Measurements from ENCODE around the gene ENOX2. TPM values are rescaled to one million over a fixed set of nuclear protein-coding genes. Genes with fewer than 3 reads are reported as not detected.

ENOX2 gene
- total RNA-seq, 1 donor from 2014 or later, result 25.2 TPM

DNA sequence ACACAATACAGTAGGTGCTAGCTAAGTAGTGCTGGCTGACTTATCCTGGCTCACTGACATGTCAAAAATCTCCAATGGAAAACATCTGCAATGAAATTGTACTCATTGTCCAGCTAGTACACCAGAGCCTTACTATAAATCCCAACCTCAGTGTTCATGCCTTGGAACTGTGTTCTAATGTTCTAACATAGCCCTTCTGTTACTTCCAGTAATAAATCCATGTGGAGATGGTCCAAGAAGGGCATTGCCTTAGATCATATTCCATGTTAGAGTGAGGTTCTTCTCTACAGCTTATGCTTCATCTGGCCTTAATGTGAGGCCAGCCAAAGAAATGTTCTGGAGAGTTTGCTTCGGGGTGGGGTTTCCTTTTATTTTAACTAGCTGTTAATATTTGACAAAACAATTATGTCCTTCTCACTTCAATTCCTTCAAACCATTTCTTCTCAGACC, 25.1 kb downstream of the ENOX2 start:
- peaks cover 12% of the 10 kb centered on the region for H3K9me3 Mint-ChIP-seq
- no peaks in the 10 kb centered on the region for H3K27me3 Mint-ChIP-seq
- H3K36me3 Mint-ChIP-seq, result no peaks in the 10 kb centered on the region
- H3K4me3 Mint-ChIP-seq, result no peak overlapping the region
- H3K4me1 Mint-ChIP-seq (ENCODE audit: unreplicated experiment), result peaks cover 4% of the 10 kb centered on the region
- H3K27ac Mint-ChIP-seq, result no peak overlapping the region
- DNase-seq (ENCODE audit: extremely low spot score, unreplicated experiment), result no peak
- no peak for TF ChIP-seq CTCF (conservative IDR thresholded peaks at IDR 0.05)

DNA sequence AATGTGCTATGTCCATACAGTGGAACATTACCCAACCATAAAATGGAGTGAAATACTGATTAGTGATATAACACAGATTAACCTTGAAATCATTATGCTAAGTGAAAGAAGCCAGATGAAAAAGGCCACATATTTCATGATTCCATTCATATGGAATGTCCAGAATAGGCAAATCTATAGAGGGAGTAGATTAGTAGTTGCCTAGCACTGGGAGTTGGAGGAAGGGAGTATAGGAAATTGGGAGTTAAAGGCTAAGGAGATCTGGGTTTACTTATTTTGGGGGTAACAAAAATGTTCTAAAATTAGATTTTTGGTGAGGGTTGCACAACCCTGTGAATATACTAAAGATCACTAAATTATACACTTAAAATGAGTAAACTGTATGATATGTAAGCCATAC, 26.8 kb downstream of the ENOX2 start:
- H3K27me3 Mint-ChIP-seq, result no peaks in the 10 kb centered on the region
- TF ChIP-seq CTCF (conservative IDR thresholded peaks at IDR 0.05), result no peak
- no peak overlapping the region for H3K27ac Mint-ChIP-seq
- H3K4me1 Mint-ChIP-seq (ENCODE audit: unreplicated experiment), result peaks cover 4% of the 10 kb centered on the region
- H3K36me3 Mint-ChIP-seq, result no peaks in the 10 kb centered on the region
- DNase-seq (ENCODE audit: extremely low spot score, unreplicated experiment), result no peak
- peaks cover 12% of the 10 kb centered on the region for H3K9me3 Mint-ChIP-seq
- no peak overlapping the region for H3K4me3 Mint-ChIP-seq

DNA sequence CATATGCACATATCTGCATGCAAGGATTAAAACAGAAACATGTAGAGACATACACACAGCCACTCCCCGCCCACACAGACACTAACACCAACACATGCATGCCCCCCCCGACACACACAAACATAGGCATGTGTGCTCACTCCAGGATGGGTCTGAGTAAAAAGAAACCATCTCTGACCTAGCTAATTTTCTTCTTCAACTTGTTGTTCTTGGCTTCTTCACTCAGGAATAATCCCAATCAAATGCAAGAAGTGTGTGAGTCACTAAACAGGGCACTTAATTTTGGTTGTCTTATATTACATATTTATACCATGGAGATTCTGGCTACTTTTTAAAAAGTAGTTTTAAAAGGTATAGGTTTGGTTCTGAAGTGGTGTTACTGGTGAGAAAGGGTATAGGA, 28.3 kb downstream of the ENOX2 start:
- peaks cover 12% of the 10 kb centered on the region for H3K9me3 Mint-ChIP-seq

GRCh38 chrX:130869239-130869638, 33.8 kb downstream of the ENOX2 start:
- DNase-seq (ENCODE audit: extremely low spot score, unreplicated experiment), result no peak

More for the DNA sequence above, 28.3 kb downstream of the ENOX2 start:
- no peak for TF ChIP-seq CTCF (conservative IDR thresholded peaks at IDR 0.05)
- Mint-ChIP-seq H3K36me3 (no peaks in the 10 kb centered on the region), H3K4me1 (ENCODE audit: unreplicated experiment) (peaks cover under 1% of the 10 kb centered on the region), H3K27me3 (no peaks in the 10 kb centered on the region), H3K4me3 (no peak overlapping the region), H3K27ac (no peak overlapping the region)
- no peak for DNase-seq (ENCODE audit: extremely low spot score, unreplicated experiment)

DNA sequence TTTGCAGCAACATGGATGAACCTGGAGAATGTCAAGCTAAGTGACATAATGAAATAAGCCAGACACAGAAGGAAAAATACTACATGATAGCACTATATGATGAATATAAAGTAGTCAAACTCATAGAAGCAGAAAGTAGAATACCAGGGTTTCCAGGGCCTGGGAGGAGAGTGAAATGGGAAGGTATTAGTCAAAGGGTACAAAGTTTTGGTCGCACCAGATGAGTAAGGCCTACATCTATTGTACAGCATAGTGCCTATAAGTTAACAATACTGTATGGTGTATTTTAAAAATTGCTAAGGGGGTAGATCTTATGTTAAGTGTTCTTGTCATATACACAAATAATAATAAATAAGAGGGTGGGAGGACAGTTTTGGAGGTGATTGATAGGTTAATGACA, 41.5 kb downstream of the ENOX2 start:
- Mint-ChIP-seq H3K27me3 (no peaks in the 10 kb centered on the region), H3K36me3 (no peaks in the 10 kb centered on the region), H3K4me1 (ENCODE audit: unreplicated experiment) (no peaks in the 10 kb centered on the region), H3K9me3 (no peaks in the 10 kb centered on the region), H3K4me3 (no peak overlapping the region), H3K27ac (no peak overlapping the region)
- no peak for TF ChIP-seq CTCF (conservative IDR thresholded peaks at IDR 0.05)
- DNase-seq (ENCODE audit: extremely low spot score, unreplicated experiment), result no peak

More at GRCh38 chrX:130869239-130869638, 33.8 kb downstream of the ENOX2 start:
- no peaks in the 10 kb centered on the region for H3K36me3 Mint-ChIP-seq
- H3K4me3 Mint-ChIP-seq, result no peak overlapping the region
- no peaks in the 10 kb centered on the region for H3K4me1 Mint-ChIP-seq (ENCODE audit: unreplicated experiment)
- no peak for TF ChIP-seq CTCF (conservative IDR thresholded peaks at IDR 0.05)
- peaks cover 5% of the 10 kb centered on the region for H3K9me3 Mint-ChIP-seq
- H3K27me3 Mint-ChIP-seq, result no peaks in the 10 kb centered on the region
- no peak overlapping the region for H3K27ac Mint-ChIP-seq

DNA sequence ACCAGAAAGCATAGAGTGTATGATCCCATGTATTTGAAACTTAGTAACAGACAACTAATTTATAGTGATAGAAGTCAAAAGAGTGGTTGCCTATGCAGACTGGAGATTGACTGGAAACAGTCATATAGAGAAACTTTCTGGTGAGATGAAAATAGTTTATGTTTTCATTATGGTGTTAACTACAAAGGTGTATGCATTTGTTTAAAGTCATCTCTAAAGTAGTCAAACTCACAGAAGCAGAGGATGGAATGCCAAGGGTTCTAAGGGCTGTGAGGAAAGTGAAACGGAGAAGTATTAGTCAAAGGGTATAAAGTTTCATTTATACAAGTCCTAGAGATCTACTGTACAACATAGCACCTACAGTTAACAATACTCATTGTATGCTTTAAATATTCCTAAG, 45.8 kb downstream of the ENOX2 start:
- TF ChIP-seq CTCF (conservative IDR thresholded peaks at IDR 0.05), result no peak
- peaks cover 3% of the 10 kb centered on the region for H3K36me3 Mint-ChIP-seq
- H3K9me3 Mint-ChIP-seq, result no peaks in the 10 kb centered on the region
- no peaks in the 10 kb centered on the region for H3K27me3 Mint-ChIP-seq
- DNase-seq (ENCODE audit: extremely low spot score, unreplicated experiment), result no peak
- no peak overlapping the region for H3K4me3 Mint-ChIP-seq
- no peak overlapping the region for H3K27ac Mint-ChIP-seq
- H3K4me1 Mint-ChIP-seq (ENCODE audit: unreplicated experiment), result no peaks in the 10 kb centered on the region

Data from type B pancreatic cell (in vitro differentiated cells).